Progenitor cell of endocrine pancreas (in vitro differentiated cells): ENCODE measurements around the gene MTHFD2. TPM values are rescaled to one million over a fixed set of nuclear protein-coding genes. Genes with fewer than 3 reads are reported as not detected.

ENCODE experiments used
- DNase-seq: peaks from one replicate; pipeline ENCODE4 v3.0.0; 2021; ENCODE audit warnings: low spot score; ENCODE audit not compliant: unreplicated experiment
- H3K27ac Mint-ChIP-seq: 2 replicates; pipeline ENCODE4 v1.8.0; 2021; ENCODE audit warnings: mild to moderate bottlenecking, moderate library complexity, mixed read lengths
- H3K27me3 Mint-ChIP-seq: 2 replicates; pipeline ENCODE4 v1.8.0; 2021; ENCODE audit warnings: mixed read lengths
- H3K36me3 Mint-ChIP-seq: 2 replicates; pipeline ENCODE4 v1.8.0; 2022; ENCODE audit warnings: mixed read lengths; ENCODE audit not compliant: insufficient read depth
- H3K4me1 Mint-ChIP-seq: 2 replicates; pipeline ENCODE4 v1.8.0; 2021; ENCODE audit warnings: low read depth, mixed read lengths
- H3K4me3 Mint-ChIP-seq: 2 replicates; pipeline ENCODE4 v1.8.0; 2021; ENCODE audit warnings: low read depth, mild to moderate bottlenecking, moderate library complexity, mixed read lengths
- H3K9me3 Mint-ChIP-seq: 2 replicates; pipeline ENCODE4 v1.8.0; 2021; ENCODE audit warnings: low read depth, mixed read lengths
- CTCF ChIP-seq: fragments of 200-600 bp; sonication (generic); IDR thresholded peaks from one replicate; pipeline ENCODE4 v1.5.0; 2021; ENCODE audit warnings: antibody characterized with exemption, mild to moderate bottlenecking; ENCODE audit not compliant: unreplicated experiment
- total RNA-seq: library from RNA; stranded (reverse); gene quantifications from 2 replicates; pipeline ENCODE4 v1.2.1, GENCODE V29; 2021

MTHFD2 gene
- total RNA-seq, 1 donor from 2014 or later = 64.9 TPM

- peaks cover 33% of the 10 kb centered on the region for H3K36me3 Mint-ChIP-seq
- H3K27me3 Mint-ChIP-seq = no peaks in the 10 kb centered on the region
- H3K27ac Mint-ChIP-seq = no peak overlapping the region
- DNase-seq = no peak
- H3K4me3 Mint-ChIP-seq = no peak overlapping the region
- TF ChIP-seq CTCF = no peak
- H3K9me3 Mint-ChIP-seq = peaks cover 3% of the 10 kb centered on the region
- no peaks in the 10 kb centered on the region for H3K4me1 Mint-ChIP-seq
Observed at GRCh38 chr2:74162951-74163350, 35.5 kb upstream of the MTHFD2 start.

GRCh38 chr2:74164761-74165160, 33.7 kb upstream of the MTHFD2 start:
- H3K4me1 Mint-ChIP-seq = no peaks in the 10 kb centered on the region
- TF ChIP-seq CTCF = no peak
- peaks cover 3% of the 10 kb centered on the region for H3K9me3 Mint-ChIP-seq
- no peak overlapping the region for H3K4me3 Mint-ChIP-seq
- no peak for DNase-seq
- H3K36me3 Mint-ChIP-seq = peaks cover 33% of the 10 kb centered on the region
- H3K27ac Mint-ChIP-seq = no peak overlapping the region
- no peaks in the 10 kb centered on the region for H3K27me3 Mint-ChIP-seq

- Mint-ChIP-seq H3K27me3 (no peaks in the 10 kb centered on the region), H3K27ac (peak overlapping the region; percentile 27), H3K36me3 (peaks cover 36% of the 10 kb centered on the region), H3K4me1 (no peaks in the 10 kb centered on the region), H3K4me3 (no peak overlapping the region), H3K9me3 (peaks cover 3% of the 10 kb centered on the region)
- no peak for DNase-seq
- no peak for TF ChIP-seq CTCF
Observed at GRCh38 chr2:74168739-74169138, 29.7 kb upstream of the MTHFD2 start.

- H3K9me3 Mint-ChIP-seq = peaks cover 11% of the 10 kb centered on the region
- H3K4me3 Mint-ChIP-seq = no peak overlapping the region
- no peak for TF ChIP-seq CTCF
- H3K4me1 Mint-ChIP-seq = peaks cover 7% of the 10 kb centered on the region
- no peaks in the 10 kb centered on the region for H3K27me3 Mint-ChIP-seq
- no peak overlapping the region for H3K27ac Mint-ChIP-seq
- H3K36me3 Mint-ChIP-seq = peaks cover 26% of the 10 kb centered on the region
- DNase-seq = no peak
Observed at GRCh38 chr2:74174909-74175308, 23.5 kb upstream of the MTHFD2 start.

- Mint-ChIP-seq H3K4me1 (peaks cover 7% of the 10 kb centered on the region), H3K36me3 (peaks cover 18% of the 10 kb centered on the region), H3K27me3 (no peaks in the 10 kb centered on the region), H3K27ac (peak overlapping the region; percentile 95), H3K9me3 (peaks cover 11% of the 10 kb centered on the region), H3K4me3 (peak overlapping the region; percentile 91)
- no peak for TF ChIP-seq CTCF
- no peak for DNase-seq
Observed at GRCh38 chr2:74177696-74178095, 20.7 kb upstream of the MTHFD2 start.
